Small intestine (tissue), 7 donors: ENCODE measurements around the gene RBM19. TPM values are rescaled to one million over a fixed set of nuclear protein-coding genes. Genes with fewer than 3 reads are reported as not detected.

ENCODE experiments used
- DNase-seq, 2 donors: peaks; one replicate each; pipeline versions ENCODE4 v3.0.0 to v3.0.0-alpha.2; 2013
- FAIRE-seq: peaks from 2 replicates; lab custom pipeline; 2012; peaks lifted over from hg19 to GRCh38; lab: Jason Lieb, UNC
- H3K27ac ChIP-seq, 3 donors: one replicate each; pipeline ENCODE4 v1.5.1; 2013; ENCODE audit warnings: low read length in 2 of 3, mild to moderate bottlenecking in 2 of 3, control low read depth in 1 of 3, inconsistent platforms in 1 of 3, low read depth in 1 of 3, moderate library complexity in 1 of 3
- H3K27me3 ChIP-seq, 3 donors: one replicate each; pipeline ENCODE4 v1.6.1; 2013; ENCODE audit warnings: low read length in 3 of 3, inconsistent platforms in 1 of 3; ENCODE audit not compliant: control insufficient read depth in 3 of 3, insufficient read depth in 3 of 3
- H3K36me3 ChIP-seq, 3 donors: one replicate each; pipeline ENCODE4 v1.6.1; 2013; ENCODE audit warnings: low read length in 3 of 3, inconsistent platforms in 1 of 3, low read depth in 1 of 3, mild to moderate bottlenecking in 1 of 3, moderate library complexity in 1 of 3; ENCODE audit not compliant: control insufficient read depth in 3 of 3, insufficient read depth in 2 of 3
- H3K4me1 ChIP-seq, 3 donors: one replicate each; pipeline ENCODE4 v1.6.1; 2013; ENCODE audit warnings: low read length in 2 of 3, inconsistent platforms in 1 of 3, low read depth in 1 of 3, mild to moderate bottlenecking in 1 of 3, moderate library complexity in 1 of 3; ENCODE audit not compliant: control insufficient read depth in 3 of 3, insufficient read depth in 2 of 3
- H3K4me3 ChIP-seq, 3 donors: one replicate each; pipeline ENCODE4 v1.5.1; 2013; ENCODE audit warnings: low read length in 3 of 3, control low read depth in 1 of 3, inconsistent platforms in 1 of 3, low read depth in 1 of 3, mild to moderate bottlenecking in 1 of 3, moderate library complexity in 1 of 3
- H3K9me3 ChIP-seq, 2 donors: one replicate each; pipeline ENCODE4 v1.6.1; 2013; ENCODE audit warnings: low read depth in 1 of 2, low read length in 1 of 2; ENCODE audit not compliant: control insufficient read depth in 2 of 2, insufficient read depth in 1 of 2
- WGBS, 3 donors: extraction: QIAGEN DNeasy Blood & Tissue Kit; methylation state at CpG; one replicate each; pipeline ENCODE4 v1.1.7; 2013; 5-methylcytosine and 5-hydroxymethylcytosine counted together
- polyA plus RNA-seq, 4 donors: library from polyadenylated mRNA; stranded (reverse) in 3 of 4; unstranded in 1 of 4; fragments of 200-250 nt in 3 of 4; fragments of 120-200 nt in 1 of 4; gene quantifications; one replicate each; pipeline versions ENCODE4 v1.2.1 to v1.2.3, GENCODE V29; 2013
- donor health status: healthy with polysubstance abuse.
- donor health status: control.
- donor health status: control.
- donor health status: Bipolar disorder and iron deficiency.
- donor health status: healthy.

The RBM19 gene
- polyA plus RNA-seq, 4 donors, result 10.0 to 23.5 (median 14.6) TPM

- FAIRE-seq (no peak), DNase-seq (no peak)
- WGBS, 3 donors, result 84 to 93% (median 91%) methylated on average over 3 of the region's 3 CpGs
- Histone ChIP-seq H3K4me1 (no peaks in the 10 kb centered on the region), H3K36me3 (peaks cover 0 to 4% (median 2%) of the 10 kb centered on the region in 3 donors), H3K9me3 (peaks cover 0 to 4% of the 10 kb centered on the region in 2 donors), H3K27me3 (no peaks in the 10 kb centered on the region), H3K27ac (no peak overlapping the region), H3K4me3 (no peak overlapping the region)
Observed at GRCh38 chr12:113889076-113889475, 77.0 kb downstream of the RBM19 start.

- no peak overlapping the region for H3K4me3 ChIP-seq
- DNase-seq, result no peak
- peaks cover 0 to 5% of the 10 kb centered on the region in 2 donors for H3K9me3 ChIP-seq
- FAIRE-seq, result no peak
- no peaks in the 10 kb centered on the region for H3K4me1 ChIP-seq
- no peak overlapping the region for H3K27ac ChIP-seq
- WGBS, 3 donors, result 91 to 95% (median 94%) methylated on average over 2 of the region's 2 CpGs
- no peaks in the 10 kb centered on the region for H3K27me3 ChIP-seq
- H3K36me3 ChIP-seq, result peaks cover 0 to 4% (median 2%) of the 10 kb centered on the region in 3 donors
Observed at GRCh38 chr12:113888435-113888834, 77.7 kb downstream of the RBM19 start.

GRCh38 chr12:113887906-113888305 is 78.2 kb downstream of the RBM19 start:
- H3K4me1 ChIP-seq, result no peaks in the 10 kb centered on the region
- no peak overlapping the region for H3K27ac ChIP-seq
- H3K36me3 ChIP-seq, result peaks cover 0 to 6% (median 2%) of the 10 kb centered on the region in 3 donors
- H3K27me3 ChIP-seq, result no peaks in the 10 kb centered on the region
- H3K4me3 ChIP-seq, result no peak overlapping the region
- 92 to 93% (median 92%) methylated on average over 3 of the region's 3 CpGs for WGBS, 3 donors
- DNase-seq (no peak), FAIRE-seq (no peak)
- H3K9me3 ChIP-seq, result peaks cover 0 to 5% of the 10 kb centered on the region in 2 donors

GRCh38 chr12:113886721-113887120 is 79.4 kb downstream of the RBM19 start:
- H3K27me3 ChIP-seq, result no peaks in the 10 kb centered on the region
- FAIRE-seq, result no peak
- H3K4me1 ChIP-seq, result no peaks in the 10 kb centered on the region
- H3K27ac ChIP-seq, result no peak overlapping the region
- H3K36me3 ChIP-seq, result peaks cover 0 to 8% (median 2%) of the 10 kb centered on the region in 3 donors
- H3K4me3 ChIP-seq, result no peak overlapping the region
- H3K9me3 ChIP-seq, result peaks cover 0 to 5% of the 10 kb centered on the region in 2 donors
- WGBS, 3 donors, result 95 to 97% (median 97%) methylated on average over 9 of the region's 9 CpGs
- DNase-seq, result no peak

- Histone ChIP-seq H3K36me3 (peaks cover 0 to 12% (median 2%) of the 10 kb centered on the region in 3 donors), H3K9me3 (peaks cover 0 to 5% of the 10 kb centered on the region in 2 donors), H3K27me3 (no peaks in the 10 kb centered on the region), H3K27ac (no peak overlapping the region), H3K4me1 (no peaks in the 10 kb centered on the region), H3K4me3 (no peak overlapping the region)
- DNase-seq (no peak), FAIRE-seq (no peak)
- whole genome bisulfite sequencing, 3 donors, result 96 to 98% (median 96%) methylated on average over 3 of the region's 3 CpGs
Observed at GRCh38 chr12:113884392-113884791, 81.7 kb downstream of the RBM19 start.

- Histone ChIP-seq H3K27ac (no peak overlapping the region), H3K4me1 (no peaks in the 10 kb centered on the region), H3K4me3 (no peak overlapping the region), H3K27me3 (no peaks in the 10 kb centered on the region), H3K36me3 (peaks cover 0 to 15% (median 2%) of the 10 kb centered on the region in 3 donors), H3K9me3 (peaks cover 0 to 5% of the 10 kb centered on the region in 2 donors)
- WGBS, 3 donors, result 88 to 96% (median 95%) methylated on average over 2 of the region's 2 CpGs
- FAIRE-seq, result no peak
- no peak for DNase-seq
Observed at GRCh38 chr12:113882690-113883089, 83.4 kb downstream of the RBM19 start.

- DNase-seq (no peak), FAIRE-seq (no peak)
- Histone ChIP-seq H3K4me3 (no peak overlapping the region), H3K4me1 (no peaks in the 10 kb centered on the region), H3K27me3 (no peaks in the 10 kb centered on the region), H3K36me3 (peaks cover 0 to 17% (median 0%) of the 10 kb centered on the region in 3 donors), H3K27ac (no peak overlapping the region), H3K9me3 (peaks cover 0 to 5% of the 10 kb centered on the region in 2 donors)
- WGBS, 3 donors, result 83 to 91% (median 89%) methylated on average over 23 of the region's 23 CpGs
Observed at GRCh38 chr12:113880988-113881962, 84.8 kb downstream of the RBM19 start.

- 89 to 97% (median 93%) methylated on average over 11 of the region's 11 CpGs for WGBS, 3 donors
- Histone ChIP-seq H3K36me3 (peaks cover 0 to 19% (median 0%) of the 10 kb centered on the region in 3 donors), H3K9me3 (peaks cover 0 to 5% of the 10 kb centered on the region in 2 donors), H3K27ac (no peak overlapping the region), H3K27me3 (no peaks in the 10 kb centered on the region), H3K4me1 (no peaks in the 10 kb centered on the region), H3K4me3 (no peak overlapping the region)
- FAIRE-seq (no peak), DNase-seq (no peak)
Observed at GRCh38 chr12:113880326-113880725, 85.8 kb downstream of the RBM19 start.
